GM19455 (cell line): ENCODE measurements around the gene WFS1.

Experiments
- ATAC-seq: cut with Tn5 transposase; IDR thresholded peaks from one replicate; pipeline ENCODE4 v1.9.1; 2021; ENCODE audit not compliant: unreplicated experiment

The WFS1 gene

DNA sequence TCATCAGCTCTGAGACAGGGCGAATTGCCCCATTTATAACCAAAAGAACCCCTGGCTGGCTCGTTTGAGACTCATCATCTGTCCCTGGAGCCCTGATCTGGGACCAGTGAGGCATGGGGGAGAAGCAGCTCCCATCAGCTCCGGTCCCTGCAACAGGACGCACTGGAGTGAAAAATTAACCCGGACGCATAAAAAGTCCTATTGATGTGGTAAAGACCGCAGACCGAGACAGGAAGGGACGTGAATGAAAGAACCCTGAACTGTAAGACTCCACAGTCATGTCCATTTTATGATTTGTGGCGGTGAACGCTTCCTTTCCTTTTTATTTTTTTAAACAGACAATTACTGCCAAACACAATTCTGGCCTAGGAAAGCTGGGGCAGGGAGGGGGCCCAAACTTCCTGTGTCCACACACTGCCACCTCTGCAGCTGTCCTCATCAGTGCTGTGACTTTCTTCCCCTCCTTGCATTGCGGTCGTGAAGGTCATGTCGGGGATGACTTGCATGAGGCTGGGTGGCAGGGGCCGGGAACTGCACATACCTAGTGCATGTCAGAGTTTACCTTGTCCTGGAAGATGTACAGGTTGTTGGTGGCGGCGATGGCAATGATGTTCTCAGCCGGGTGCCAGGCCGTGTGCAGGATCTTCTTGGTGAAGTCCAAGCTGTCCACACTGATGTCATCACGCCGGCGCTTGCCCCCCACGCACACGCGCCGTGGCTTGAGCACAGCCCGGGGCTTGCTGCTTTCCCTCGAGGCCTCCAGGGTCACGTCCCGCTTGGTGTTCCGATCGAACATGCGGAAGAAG lies 53.3 kb downstream of the WFS1 start:
- ATAC-seq, result no peak

DNA sequence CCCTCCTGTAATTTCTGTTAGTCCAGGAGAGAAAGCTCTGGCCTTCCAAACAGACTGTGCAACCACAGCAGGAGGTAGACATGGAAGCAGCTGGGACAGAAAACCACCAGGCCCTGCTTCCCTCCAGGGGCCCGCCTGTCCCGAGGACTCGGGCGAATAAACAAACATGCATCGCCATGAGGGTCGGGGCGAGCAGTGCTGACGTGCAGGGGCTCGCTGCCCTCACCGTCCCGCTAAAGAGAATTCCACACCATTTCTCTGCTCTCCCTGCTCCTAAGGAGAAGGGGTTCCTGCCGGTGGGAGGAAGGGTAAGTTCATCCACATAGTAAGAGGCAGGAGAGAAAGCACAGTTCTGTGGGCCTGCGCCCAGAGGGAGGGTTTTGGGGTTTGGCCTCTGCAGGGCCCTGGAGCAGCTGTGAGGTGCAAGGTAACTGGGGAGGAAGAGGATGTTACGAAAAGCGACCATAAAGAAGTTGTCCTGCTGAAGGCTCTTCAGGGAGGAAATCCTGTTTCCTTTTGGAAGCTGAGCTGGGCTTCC lies 54.9 kb downstream of the WFS1 start:
- no peak for ATAC-seq

DNA sequence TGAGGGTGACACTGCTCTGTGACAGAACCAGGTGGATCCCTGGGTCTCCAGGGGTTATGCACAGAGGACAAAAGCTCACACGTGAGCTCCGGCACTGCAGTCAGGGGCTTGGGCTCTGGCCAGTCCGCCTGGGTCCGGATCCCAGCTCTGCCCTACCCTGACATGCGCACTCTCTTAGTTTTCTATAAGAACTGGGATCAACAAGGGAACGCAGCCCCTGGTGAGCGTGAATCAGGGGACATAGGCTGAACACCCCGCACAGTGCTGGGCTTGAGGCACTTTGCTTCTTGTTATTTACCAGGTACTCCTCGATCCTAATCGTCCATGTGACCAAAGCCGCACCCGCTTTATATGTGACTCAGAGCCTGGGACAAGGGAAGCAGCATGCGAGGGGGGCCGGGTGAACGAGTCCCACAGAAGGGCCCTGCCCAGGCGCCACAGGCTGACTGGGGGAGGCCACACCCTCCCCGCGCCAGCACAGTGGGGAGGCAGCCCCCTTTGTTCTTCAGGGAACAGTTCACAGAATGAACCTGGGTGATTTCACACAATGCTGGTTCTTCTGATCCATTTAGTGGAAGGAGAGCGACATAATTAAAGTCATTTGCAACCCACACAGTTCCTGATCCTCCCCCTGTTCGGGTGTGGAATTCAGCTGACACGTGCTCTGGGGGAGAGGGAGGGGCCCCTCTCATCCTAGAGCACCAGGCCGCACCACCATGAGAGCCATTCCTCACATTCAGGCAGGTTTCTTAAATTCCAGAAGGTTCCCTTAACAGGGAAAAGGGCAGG lies 55.5 kb downstream of the WFS1 start:
- no peak for ATAC-seq

DNA sequence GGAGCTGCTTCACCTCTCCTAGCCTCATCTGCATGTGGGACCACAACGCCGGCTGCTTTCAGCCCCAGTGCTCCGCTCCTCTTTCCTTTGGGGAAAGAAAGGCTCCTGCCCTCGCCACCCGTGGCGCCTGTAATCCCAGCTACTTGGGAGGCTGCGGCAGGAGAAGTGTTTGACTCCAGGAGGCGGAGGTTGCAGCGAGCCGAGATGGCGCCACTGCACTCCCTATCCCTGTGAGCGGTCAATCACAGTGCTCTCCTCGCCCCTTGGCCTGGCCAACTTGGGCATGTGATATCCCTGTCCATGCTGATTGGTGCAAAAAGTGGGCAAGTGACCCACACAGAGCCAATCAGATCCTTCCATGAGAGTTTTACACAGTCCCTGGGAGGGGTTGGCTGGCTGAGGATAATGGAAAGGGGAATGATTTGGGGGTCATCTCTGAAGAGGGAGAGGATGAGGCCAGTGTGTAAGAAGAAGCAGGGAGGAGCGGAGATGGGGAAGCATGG lies 56.2 kb downstream of the WFS1 start:
- ATAC-seq, result no peak

DNA sequence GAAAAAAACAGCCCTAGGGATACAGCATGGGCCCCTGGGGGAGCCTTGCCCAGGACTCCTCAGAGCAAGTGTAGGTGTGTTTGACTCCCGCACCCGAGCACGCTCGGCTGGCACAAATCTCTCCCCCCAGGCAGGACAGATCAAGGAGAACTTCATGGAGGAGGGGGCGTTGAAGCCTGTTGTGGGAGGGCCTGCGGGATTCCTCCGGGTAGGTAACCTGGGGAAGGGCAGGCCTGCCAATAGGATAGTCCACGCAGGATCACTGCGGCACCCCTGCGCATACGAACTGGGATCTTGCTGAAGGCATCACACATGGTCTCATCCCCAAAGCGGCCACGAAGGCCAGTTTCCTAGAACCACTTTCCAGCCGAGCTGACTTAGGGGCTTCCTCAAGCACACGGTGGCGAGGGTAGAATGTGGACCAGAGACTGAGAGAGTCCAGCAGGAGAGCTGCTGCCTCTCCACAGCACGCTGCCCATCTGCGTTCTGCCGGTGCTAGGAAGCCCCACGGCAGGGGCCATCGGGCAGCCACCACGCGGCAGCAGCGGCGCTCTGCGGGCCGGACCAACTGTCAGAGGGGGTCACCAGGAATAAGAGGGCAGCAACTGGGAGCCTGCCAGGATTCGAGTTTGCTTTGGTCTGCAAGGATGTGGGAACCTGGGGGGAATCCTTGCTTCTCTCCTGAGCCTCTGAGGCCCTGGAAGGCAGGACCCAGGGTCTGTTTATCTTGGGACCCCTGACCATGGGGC lies 56.8 kb downstream of the WFS1 start:
- no peak for ATAC-seq

DNA sequence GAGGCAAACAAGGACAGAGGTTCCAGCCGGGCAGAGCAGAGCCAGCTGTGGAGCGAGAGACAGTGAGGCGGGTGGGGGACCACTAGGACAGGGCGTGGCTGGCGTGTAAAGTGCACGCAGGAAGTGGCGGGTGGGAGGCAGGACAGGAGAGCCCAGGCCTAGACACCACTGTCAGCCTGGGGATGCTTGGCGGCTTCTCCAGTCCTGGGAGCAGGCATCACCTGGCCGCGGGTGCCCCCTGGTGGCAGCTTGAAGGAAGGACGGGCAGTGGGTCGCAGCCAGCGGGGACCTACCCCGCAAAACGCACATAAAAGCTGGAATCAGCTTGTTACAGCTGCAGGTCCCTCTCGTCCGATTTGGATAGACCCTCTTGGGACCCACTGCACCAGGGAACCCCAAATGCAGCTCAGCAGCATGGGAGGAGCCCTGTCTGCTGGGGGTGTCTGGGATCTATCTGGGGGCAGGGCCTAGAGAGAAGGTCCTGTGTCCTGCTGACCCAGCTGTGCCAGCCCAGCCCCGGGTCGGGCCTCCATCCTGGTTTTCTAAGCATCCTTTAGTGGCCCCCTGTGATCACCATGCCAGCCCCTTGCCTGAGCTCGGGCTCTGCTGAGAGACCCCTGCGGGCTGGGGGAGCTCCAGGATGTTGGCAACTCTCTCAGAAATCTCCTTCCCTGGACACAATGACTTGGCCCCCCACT lies 57.7 kb downstream of the WFS1 start:
- peak; percentile 61 for ATAC-seq

DNA sequence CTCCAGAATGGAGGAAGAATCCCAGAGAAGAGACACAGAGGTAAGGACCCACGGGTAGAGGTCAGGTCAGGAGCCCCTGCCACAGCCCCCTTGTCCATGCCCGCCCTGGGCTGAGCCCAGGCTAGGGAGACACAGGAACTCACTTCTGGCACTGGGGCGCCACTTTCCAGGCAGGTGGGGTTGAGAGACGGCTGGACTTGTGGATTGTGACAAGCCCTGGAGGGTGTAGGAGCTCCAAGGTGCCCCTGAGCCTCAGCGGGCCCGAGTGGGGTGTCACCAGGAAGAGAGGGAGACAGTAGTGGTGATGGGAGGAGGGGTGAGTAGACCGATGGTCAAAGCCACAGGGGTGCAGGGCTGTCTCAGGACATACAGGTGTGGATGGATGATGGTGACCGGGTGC lies 58.9 kb downstream of the WFS1 start:
- no peak for ATAC-seq

DNA sequence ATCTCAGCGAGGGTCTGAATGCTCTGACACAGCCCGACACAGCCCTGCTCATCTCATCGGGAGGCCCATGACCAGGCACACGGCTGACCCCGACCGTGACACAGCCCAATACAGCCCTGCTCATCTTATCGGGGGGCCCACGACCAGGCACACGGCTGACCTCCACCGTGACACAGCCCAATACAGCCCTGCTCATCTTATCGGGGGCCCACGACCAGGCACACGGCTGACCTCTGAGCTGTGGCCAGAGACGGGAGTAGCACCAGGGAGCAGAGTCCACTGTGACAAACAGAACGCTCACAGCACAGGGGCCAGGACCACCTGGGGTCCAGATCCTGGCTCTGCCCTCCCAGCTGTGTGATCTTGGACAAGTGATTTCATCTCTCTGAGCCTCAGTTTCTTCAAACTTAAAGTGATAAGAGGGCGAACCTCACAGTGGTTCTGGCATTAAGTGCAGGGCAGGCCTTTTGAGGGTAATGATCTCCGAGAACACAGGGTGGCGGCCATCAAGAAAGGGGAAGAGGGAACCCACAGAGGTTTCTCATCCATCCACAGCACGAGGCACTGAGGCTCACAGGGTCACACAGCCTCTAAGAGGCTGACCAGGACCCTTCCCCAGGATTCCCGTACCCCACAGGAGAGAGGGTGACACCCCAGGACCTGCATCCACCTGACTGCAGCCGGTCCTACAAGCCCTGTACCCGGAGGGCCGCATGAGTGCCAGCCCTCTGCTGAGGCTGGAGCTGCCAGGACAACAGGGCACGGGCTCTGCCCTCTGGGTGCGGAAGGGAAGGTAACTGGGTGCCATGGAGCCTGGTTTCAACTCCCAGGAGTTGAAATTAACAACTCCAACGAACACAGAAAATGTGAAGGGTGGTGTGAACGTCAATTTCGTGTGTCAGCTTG lies 60.1 kb downstream of the WFS1 start:
- no peak for ATAC-seq

DNA sequence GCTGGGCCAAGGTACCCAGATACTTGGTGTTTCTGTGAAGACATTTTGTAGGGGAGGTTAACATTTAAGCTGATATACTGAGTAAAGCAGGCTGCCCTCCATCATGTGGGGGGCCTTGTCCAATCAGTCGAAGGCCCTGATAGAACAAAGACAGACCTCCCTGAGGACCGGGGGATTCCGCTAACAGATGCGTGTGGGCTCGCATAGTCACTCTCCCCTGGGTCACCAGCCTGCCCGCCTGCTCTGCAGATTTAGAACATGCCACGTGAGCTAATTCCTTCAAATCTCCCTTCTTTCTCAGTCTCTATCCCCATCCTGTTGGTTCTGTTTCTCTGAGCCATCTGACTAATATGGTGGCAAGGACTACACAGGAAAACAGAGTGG lies 60.7 kb downstream of the WFS1 start:
- no peak for ATAC-seq

DNA sequence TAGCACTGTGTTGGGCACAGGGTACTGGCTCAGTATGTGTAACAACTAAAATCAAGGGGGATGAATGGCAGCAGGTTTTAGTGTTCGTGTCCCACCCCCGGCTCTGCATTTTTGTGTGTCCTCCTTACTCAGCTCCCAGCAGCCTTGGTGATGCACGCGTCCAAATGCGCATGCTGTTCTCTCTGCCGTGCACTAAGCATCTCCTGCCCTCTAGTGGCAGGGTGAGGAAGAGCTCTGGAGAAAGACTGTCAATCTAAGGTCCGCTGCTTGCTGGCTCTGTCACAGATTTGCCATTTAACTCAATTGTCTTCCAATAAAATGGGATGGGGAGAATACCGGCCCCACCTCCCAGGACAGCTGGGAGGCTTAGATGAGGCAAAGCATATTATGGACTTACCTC lies 61.4 kb downstream of the WFS1 start:
- no peak for ATAC-seq

DNA sequence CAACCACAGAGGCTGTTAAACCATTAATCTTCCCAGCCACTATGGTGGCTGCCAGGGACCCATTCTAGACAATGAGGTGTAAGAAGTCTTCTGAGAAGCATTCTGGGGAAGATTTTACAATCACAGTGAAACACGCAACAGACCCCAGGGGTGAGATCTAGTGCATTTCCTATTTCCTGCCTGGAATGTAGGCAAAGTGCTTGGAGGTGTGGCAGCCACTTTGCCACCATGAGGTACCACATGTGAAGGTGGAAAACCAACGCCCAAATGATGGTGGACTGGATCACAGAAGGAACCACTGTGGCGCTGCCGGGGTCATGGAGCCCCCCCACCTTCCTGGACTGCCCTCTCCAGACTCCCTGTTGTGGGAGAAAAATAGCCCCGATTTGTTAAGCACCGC lies 61.8 kb downstream of the WFS1 start:
- ATAC-seq, result no peak

DNA sequence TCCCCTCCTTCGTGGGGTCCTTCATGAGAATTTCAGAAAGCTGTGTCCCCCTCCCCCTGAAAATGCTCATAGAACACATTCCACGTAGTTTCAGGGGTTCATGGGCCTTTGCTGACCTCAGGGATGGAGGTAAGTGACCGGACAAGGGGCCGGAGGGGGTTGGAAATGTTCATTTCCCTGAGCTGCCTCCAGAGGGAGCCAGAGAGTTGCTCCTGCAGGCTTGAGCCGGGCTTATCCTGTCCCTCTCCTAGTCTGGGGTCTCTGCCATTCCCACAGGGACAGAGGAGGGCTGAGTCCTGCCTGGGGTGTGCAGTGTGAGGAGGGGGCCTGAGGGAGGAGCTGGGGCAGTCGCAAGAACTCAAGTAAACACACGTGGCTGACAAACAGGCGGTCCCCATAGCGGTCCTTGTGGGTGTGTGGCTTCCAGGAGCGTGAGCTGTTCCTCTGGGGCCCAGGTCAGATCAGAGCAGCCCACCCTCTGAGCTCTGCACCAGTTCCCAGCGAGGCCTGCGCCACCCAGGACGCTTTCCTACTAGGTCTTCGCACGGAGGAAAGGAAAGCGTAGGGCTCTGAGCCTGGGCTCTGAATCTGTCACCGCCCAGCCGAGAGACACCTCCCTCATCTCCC lies 62.5 kb downstream of the WFS1 start:
- no peak for ATAC-seq

DNA sequence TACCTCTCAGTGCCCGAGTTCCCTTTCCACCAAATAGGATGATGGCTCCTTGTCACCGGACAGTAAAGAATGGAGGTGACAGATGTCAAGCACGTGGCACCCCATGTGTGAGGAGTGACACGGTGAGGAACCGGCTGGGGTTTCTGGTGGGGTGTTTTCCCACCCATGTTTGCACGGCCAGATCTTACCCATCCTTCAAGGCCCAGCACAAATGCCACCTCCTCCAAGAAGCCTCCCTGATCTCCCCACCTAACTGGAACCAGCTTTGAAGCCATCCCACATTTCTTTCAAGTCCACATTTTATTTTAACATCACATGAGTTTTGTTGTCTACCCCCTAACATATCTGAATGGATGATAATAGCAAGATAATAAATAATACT lies 63.0 kb downstream of the WFS1 start:
- no peak for ATAC-seq

DNA sequence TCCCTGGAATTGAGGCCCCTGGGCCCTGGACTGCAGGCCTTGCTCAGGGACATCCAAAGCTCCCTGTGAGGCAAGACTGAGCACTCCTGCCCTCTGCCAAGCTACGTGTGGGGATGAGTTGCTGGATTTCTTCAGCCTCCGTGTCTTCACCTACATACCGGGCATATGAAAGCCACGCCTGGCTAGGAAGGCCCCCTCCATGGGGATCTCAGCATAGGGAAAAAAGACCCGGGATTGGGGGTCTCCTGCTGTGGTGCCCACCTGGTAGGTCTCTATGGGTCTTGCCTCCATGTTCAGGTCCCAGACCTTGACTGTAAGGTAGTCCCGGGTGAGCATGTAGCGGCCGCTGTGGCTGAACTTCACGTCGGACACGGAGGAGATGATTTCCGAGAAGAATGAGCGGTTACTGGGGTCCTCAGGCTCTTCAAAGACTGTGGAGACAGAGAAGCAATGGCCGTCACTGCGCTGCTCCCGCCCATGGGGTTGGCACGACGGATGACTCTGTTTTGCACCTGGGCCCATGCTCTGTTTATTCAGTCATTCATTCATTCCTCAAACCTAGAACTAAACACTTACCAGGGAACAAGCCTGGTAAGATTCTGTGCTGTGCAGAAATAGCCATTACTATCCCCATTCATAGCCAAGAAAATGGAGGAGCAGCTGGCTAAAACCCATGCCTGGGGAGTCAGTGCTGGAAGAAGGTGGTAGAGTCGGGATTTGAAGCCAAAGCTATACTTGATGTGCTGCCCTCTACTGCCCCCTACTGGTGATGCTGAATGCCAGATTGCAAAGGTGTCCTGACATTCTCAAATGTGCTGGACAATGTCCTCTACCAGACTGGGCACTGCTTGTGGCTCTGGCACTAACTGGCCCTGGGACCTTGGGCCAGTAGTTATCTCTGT lies 63.9 kb downstream of the WFS1 start:
- ATAC-seq, result no peak

DNA sequence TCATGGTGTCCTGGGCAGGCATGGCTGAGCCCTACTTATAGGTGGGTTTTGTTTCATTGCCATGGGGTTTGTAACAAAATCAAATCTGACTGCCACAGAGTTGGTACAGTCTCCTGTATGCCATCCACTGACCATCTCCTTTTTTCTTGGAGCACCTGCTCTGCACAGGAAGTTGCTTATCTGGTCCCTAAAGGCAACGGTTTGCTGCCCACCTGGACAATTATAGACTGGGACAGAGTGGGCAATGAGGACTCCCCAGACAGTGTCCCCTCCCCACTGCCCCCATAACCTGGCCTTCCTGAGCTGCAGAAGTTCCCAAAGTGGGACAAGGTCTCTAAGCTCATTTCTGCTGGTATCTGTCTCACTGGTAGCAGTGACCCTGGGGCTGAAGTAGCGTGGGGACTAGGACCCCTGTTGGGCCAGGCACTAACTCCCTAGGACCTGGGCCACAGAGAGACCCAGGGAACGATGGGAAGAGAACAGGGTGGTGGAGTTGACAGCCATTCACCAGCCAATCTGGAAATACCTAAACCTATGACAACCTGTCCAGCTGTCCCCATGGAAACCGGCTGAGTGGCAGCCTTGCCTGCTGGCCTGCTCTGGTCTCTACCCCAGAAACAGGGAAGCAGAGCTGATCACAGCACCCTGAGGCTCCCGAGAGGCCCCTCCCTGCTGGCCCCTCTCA lies 64.7 kb downstream of the WFS1 start:
- ATAC-seq, result no peak

DNA sequence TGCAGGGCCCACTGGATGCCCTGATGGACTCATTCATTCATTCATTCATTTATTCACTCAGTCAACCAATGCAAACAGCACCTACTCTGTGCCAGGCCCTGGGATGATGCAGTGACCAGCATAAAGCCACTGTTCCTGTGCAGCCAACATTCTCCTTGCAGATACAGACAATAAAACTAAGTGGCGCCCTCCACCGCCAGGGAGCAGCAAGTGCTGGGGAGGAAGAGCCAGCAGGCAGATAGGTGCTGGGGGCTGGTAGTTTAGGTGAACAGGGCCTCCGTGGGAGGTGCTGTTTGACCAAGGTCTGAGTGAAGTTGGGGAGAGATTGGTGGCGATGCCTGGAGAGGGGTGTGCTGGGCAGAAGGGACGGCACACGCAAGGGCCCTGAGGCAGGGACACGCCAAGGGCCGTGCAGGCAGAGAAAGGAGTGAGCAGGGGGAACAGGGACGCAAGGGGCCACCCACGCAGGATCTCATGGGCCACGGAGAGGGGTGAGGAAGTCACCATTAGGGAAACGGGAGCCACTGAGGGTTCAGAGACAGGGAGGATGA lies 65.5 kb downstream of the WFS1 start:
- no peak for ATAC-seq

DNA sequence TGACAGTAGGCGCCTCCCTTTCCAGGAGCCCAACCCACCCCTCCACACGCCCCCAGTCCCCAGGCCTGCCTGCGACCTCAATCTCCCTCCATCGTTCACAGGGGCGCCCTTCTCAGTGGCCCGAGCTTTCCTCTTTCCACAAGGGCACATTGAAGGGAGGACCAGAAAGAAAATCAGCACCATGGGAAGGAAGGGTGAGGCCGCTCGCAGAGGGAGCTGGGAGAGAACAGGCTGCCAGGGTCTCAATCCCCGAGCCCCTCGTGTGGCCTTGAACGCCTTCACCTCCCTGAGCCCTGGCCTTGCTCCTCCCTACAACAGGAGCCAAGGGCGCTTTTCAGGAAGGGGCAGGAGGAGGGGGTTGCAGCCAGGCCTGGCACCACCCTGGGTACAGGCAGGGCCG lies 66.5 kb downstream of the WFS1 start:
- no peak for ATAC-seq
